Measurements from ENCODE around the gene SVEP1.
"Not testable (repeated sequence)": the region's sequence is repeated elsewhere in the genome, so short reads cannot be mapped to it uniquely, and the experiment has no call there.

Gene SVEP1

GRCh38 chr9:110426052-110426709, 153.4 kb downstream of the SVEP1 start:
- H3K4me3 ChIP-seq (replicated peaks; ENCODE audit: low read depth, low read length): no peak overlapping the region
- peak; percentile 55 for DNase-seq (ENCODE audit: low read depth)
- peak; percentile 46 for TF ChIP-seq CTCF (IDR thresholded peaks at IDR 0.05; ENCODE audit: low read length, missing control alignments)

GRCh38 chr9:110414471-110414870, 165.1 kb downstream of the SVEP1 start:
- no peak overlapping the region for H3K4me3 ChIP-seq (replicated peaks; ENCODE audit: low read depth, low read length)
- DNase-seq (ENCODE audit: low read depth): no peak
- TF ChIP-seq CTCF (IDR thresholded peaks at IDR 0.05; ENCODE audit: low read length, missing control alignments): no peak

- no peak overlapping the region for H3K4me3 ChIP-seq (replicated peaks; ENCODE audit: low read depth, low read length)
- TF ChIP-seq CTCF (IDR thresholded peaks at IDR 0.05; ENCODE audit: low read length, missing control alignments): no peak
- no peak for DNase-seq (ENCODE audit: low read depth)
Measured at GRCh38 chr9:110410961-110411360, 168.6 kb downstream of the SVEP1 start.

GRCh38 chr9:110408598-110408997, 170.9 kb downstream of the SVEP1 start:
- no peak for DNase-seq (ENCODE audit: low read depth)
- no peak overlapping the region for H3K4me3 ChIP-seq (replicated peaks; ENCODE audit: low read depth, low read length)
- TF ChIP-seq CTCF (IDR thresholded peaks at IDR 0.05; ENCODE audit: low read length, missing control alignments): no peak

- no peak for TF ChIP-seq CTCF (IDR thresholded peaks at IDR 0.05; ENCODE audit: low read length, missing control alignments)
- no peak overlapping the region for H3K4me3 ChIP-seq (replicated peaks; ENCODE audit: low read depth, low read length)
- DNase-seq (ENCODE audit: low read depth): no peak
Measured at GRCh38 chr9:110405858-110406443, 173.6 kb downstream of the SVEP1 start.

- no peak for TF ChIP-seq CTCF (IDR thresholded peaks at IDR 0.05; ENCODE audit: low read length, missing control alignments)
- H3K4me3 ChIP-seq (replicated peaks; ENCODE audit: low read depth, low read length): no peak overlapping the region
- no peak for DNase-seq (ENCODE audit: low read depth)
Measured at GRCh38 chr9:110404473-110404872, 175.1 kb downstream of the SVEP1 start.

- TF ChIP-seq CTCF (IDR thresholded peaks at IDR 0.05; ENCODE audit: low read length, missing control alignments): no peak
- H3K4me3 ChIP-seq (replicated peaks; ENCODE audit: low read depth, low read length): no peak overlapping the region
- DNase-seq (ENCODE audit: low read depth): no peak
Measured at GRCh38 chr9:110399983-110400382, 179.6 kb downstream of the SVEP1 start.

- DNase-seq (ENCODE audit: low read depth); H3K4me3 ChIP-seq (replicated peaks; ENCODE audit: low read depth, low read length): not testable (repeated sequence)
Measured at GRCh38 chr9:110398992-110399391, 180.5 kb downstream of the SVEP1 start.
